ENCODE results near the gene MKNK2.
"Not testable (repeated sequence)": the region's sequence is repeated elsewhere in the genome, so short reads cannot be mapped to it uniquely, and the experiment has no call there.

The MKNK2 gene

GRCh38 chr19:2034729-2035589, 16.1 kb downstream of the MKNK2 start:
- H3K4me2 ChIP-seq, result peak overlapping the region; percentile 70
- H3K79me2 ChIP-seq (ENCODE audit: insufficient read depth, low read depth), result no peaks in the 10 kb centered on the region; the same call in 1 of the 2 replicates
- H3K27ac ChIP-seq, result peak overlapping the region; percentile 67
- H3K4me3 ChIP-seq (IDR thresholded peaks at IDR 0.05; ENCODE audit: insufficient read depth, low read depth, low read length), result no peak overlapping the region
- no peaks in the 10 kb centered on the region for H3K36me3 ChIP-seq (ENCODE audit: insufficient read depth)
- H3K9ac ChIP-seq, result peak overlapping the region; percentile 60; the same call in 1 of the 2 replicates
- H3K27me3 ChIP-seq (ENCODE audit: insufficient read depth, low read depth), result no peaks in the 10 kb centered on the region
- no peak for TF ChIP-seq CTCF (conservative IDR thresholded peaks at IDR 0.05; ENCODE audit: low read depth, low read length)
- peaks cover 36% of the 10 kb centered on the region for H3K4me1 ChIP-seq (ENCODE audit: low read depth, poor library complexity, severe bottlenecking)
- no peaks in the 10 kb centered on the region for H4K20me1 ChIP-seq (ENCODE audit: insufficient read depth)
- peak overlapping the region; percentile 66 for H2AFZ ChIP-seq (ENCODE audit: low read depth)

- peak overlapping the region; percentile 53; the same call in 1 of the 2 replicates for H3K27ac ChIP-seq
Observed at GRCh38 chr19:2034253-2034652, 16.8 kb downstream of the MKNK2 start.

GRCh38 chr19:2033825-2034159, 17.3 kb downstream of the MKNK2 start:
- Histone ChIP-seq H3K4me2 (peak overlapping the region; percentile 70), H3K9ac (no peak overlapping the region), H3K4me1 (ENCODE audit: low read depth, poor library complexity, severe bottlenecking) (peaks cover 36% of the 10 kb centered on the region), H4K20me1 (ENCODE audit: insufficient read depth) (no peaks in the 10 kb centered on the region), H3K4me3 (IDR thresholded peaks at IDR 0.05; ENCODE audit: insufficient read depth, low read depth, low read length) (no peak overlapping the region), H3K27ac (no peak overlapping the region), H3K36me3 (ENCODE audit: insufficient read depth) (no peaks in the 10 kb centered on the region), H2AFZ (ENCODE audit: low read depth) (no peak overlapping the region), H3K27me3 (ENCODE audit: insufficient read depth, low read depth) (no peaks in the 10 kb centered on the region), H3K79me2 (ENCODE audit: insufficient read depth, low read depth) (no peaks in the 10 kb centered on the region; the same call in 1 of the 2 replicates)
- no peak for TF ChIP-seq CTCF (conservative IDR thresholded peaks at IDR 0.05; ENCODE audit: low read depth, low read length)

More at GRCh38 chr19:2034253-2034652, 16.8 kb downstream of the MKNK2 start:
- H3K79me2 ChIP-seq (ENCODE audit: insufficient read depth, low read depth); H3K27me3 ChIP-seq (ENCODE audit: insufficient read depth, low read depth); H4K20me1 ChIP-seq (ENCODE audit: insufficient read depth); H3K36me3 ChIP-seq (ENCODE audit: insufficient read depth); H3K4me3 ChIP-seq (IDR thresholded peaks at IDR 0.05; ENCODE audit: insufficient read depth, low read depth, low read length): not testable (repeated sequence)
- H3K9ac ChIP-seq, result peak overlapping the region; percentile 60; the same call in 1 of the 2 replicates
- peak overlapping the region; percentile 70 for H3K4me2 ChIP-seq
- H2AFZ ChIP-seq (ENCODE audit: low read depth), result peak overlapping the region; percentile 66; the same call in 1 of the 2 replicates
- H3K4me1 ChIP-seq (ENCODE audit: low read depth, poor library complexity, severe bottlenecking), result peaks cover 36% of the 10 kb centered on the region

- no peak overlapping the region for H2AFZ ChIP-seq (ENCODE audit: low read depth)
- H3K4me2 ChIP-seq, result peak overlapping the region; percentile 70
- no peak for TF ChIP-seq CTCF (conservative IDR thresholded peaks at IDR 0.05; ENCODE audit: low read depth, low read length)
- H3K27ac ChIP-seq, result no peak overlapping the region
- no peak overlapping the region for H3K9ac ChIP-seq
- no peaks in the 10 kb centered on the region; the same call in 1 of the 2 replicates for H3K79me2 ChIP-seq (ENCODE audit: insufficient read depth, low read depth)
- H3K4me1 ChIP-seq (ENCODE audit: low read depth, poor library complexity, severe bottlenecking), result peaks cover 36% of the 10 kb centered on the region
- no peaks in the 10 kb centered on the region for H4K20me1 ChIP-seq (ENCODE audit: insufficient read depth)
- no peaks in the 10 kb centered on the region for H3K36me3 ChIP-seq (ENCODE audit: insufficient read depth)
- no peak overlapping the region for H3K4me3 ChIP-seq (IDR thresholded peaks at IDR 0.05; ENCODE audit: insufficient read depth, low read depth, low read length)
- H3K27me3 ChIP-seq (ENCODE audit: insufficient read depth, low read depth), result no peaks in the 10 kb centered on the region
Observed at GRCh38 chr19:2033115-2033824, 17.8 kb downstream of the MKNK2 start.

Data from KMS-11 (cell line).